NCI-H2196 treated with DMSO at 0.1 percent for 48 hours (cell line): ENCODE results near the gene C17orf75.

ENCODE experiments used
- DNase-seq: peaks from one replicate; lab custom pipeline; 2025; ENCODE audit not compliant: unreplicated experiment; lab: John Stamatoyannopoulos, UW

The C17orf75 gene

DNA sequence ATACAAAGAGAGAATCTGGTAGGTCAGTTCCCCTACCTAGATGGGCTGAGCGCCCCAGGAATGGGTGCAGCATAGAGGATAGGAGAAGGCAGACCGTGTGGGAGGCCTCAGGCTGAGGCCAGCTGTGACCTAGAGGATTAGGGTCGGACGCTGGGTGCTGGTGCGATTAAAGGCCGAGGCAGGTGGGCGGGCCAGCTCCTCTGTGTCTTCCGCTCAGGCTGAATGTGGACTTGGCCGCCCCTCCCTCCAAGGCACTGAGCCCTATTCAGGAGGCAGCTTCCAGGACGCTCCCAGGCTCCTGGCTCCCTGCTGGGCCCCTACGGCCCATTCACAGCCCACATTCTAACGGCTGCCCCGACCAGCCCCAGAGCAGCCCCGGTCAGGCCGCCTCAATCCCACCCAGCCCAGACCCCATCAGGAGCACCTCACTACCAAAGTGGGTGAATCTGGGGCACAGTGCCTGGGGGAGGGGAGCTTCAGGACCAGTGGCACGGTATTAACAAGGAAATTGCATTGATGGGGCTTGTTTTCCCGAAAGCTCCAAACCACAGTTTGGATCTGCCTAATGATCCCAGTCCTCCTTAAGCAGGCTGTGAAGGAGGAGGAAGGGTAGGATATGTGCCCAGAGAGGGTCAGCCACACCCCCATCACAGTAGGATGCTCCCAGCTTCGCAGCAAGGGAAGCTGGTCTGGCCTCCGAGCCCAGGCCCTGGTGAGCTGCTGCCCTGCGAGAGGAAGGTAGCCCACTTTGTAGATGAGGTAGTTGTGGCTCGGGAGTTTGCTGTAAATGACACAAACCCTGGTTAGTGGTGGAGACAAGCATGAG is 61.9 kb downstream of the C17orf75 start:
- DNase-seq, result no peak

DNA sequence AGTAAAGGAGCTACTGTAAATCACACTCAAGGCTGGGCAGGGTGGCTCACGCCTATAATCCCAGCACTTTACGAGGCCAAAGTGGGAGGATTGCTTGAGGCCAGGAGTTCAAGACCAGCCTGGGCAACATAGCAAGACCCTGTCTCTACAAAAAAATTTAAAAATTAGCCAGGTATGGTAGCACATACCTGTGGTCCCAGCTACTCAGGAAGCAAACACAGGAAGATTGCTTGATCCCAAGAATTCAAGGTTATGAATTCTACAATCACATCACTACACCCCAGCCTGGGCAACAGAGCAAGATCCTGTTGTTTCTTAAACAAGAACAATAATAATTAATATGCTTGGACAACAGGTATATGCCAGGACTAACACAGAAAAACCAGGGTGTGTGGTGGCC is 63.2 kb downstream of the C17orf75 start:
- DNase-seq, result no peak
